Nephron progenitor cell (in vitro differentiated cells): Measurements from ENCODE around the gene POU3F4.

ENCODE experiments used
- DNase-seq: peaks from one replicate; pipeline ENCODE4 v3.0.0; 2021
- H3K27ac Mint-ChIP-seq: 2 replicates; pipeline ENCODE4 v1.8.0; 2021; ENCODE audit warnings: mild to moderate bottlenecking, moderate library complexity, mixed read lengths
- H3K27me3 Mint-ChIP-seq: 2 replicates; pipeline ENCODE4 v1.8.0; 2021; ENCODE audit warnings: mild to moderate bottlenecking, low read depth, mixed read lengths; ENCODE audit not compliant: poor library complexity
- H3K36me3 Mint-ChIP-seq: 2 replicates; pipeline ENCODE4 v1.8.0; 2021; ENCODE audit warnings: low read depth, mixed read lengths
- H3K4me1 Mint-ChIP-seq: 2 replicates; pipeline ENCODE4 v1.8.0; 2021; ENCODE audit warnings: mixed read lengths
- H3K4me3 Mint-ChIP-seq: 2 replicates; pipeline ENCODE4 v1.8.0; 2021; ENCODE audit warnings: mild to moderate bottlenecking, moderate library complexity, mixed read lengths
- H3K9me3 Mint-ChIP-seq: 2 replicates; pipeline ENCODE4 v1.8.0; 2021; ENCODE audit warnings: mild to moderate bottlenecking, moderate library complexity, mixed read lengths
- TF ChIP-seq, protein P1 (sequence below): fragments of 200-600 bp; sonication (generic); IDR thresholded peaks from 2 replicates; pipeline ENCODE4 v1.5.0; 2021; ENCODE audit warnings: antibody characterized with exemption

POU3F4 gene

DNA sequence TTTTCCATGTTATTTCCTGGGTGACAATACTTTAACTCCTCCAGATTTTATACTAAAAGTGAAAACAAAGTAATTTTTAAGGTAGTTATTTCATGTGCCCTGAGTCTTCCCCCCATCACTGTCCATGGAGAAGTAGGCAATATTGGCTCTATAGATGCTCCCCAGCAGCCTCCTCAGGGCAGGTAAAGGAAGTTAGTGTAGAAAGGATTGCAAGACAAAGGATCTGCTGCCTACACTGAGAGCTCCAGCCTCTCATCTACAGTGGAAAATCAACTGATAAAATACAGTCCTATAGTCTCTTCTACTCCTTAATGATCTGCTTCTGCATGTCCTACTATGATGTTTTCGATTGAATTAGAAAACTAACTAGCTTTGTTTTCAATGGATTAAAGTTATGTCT, 8.5 kb downstream of the POU3F4 start:
- Mint-ChIP-seq H3K4me3 (no peak overlapping the region), H3K36me3 (no peaks in the 10 kb centered on the region), H3K27ac (no peak overlapping the region), H3K27me3 (peaks cover 20% of the 10 kb centered on the region), H3K4me1 (peaks cover 8% of the 10 kb centered on the region), H3K9me3 (peaks cover 6% of the 10 kb centered on the region)
- TF ChIP-seq, protein P1, sequence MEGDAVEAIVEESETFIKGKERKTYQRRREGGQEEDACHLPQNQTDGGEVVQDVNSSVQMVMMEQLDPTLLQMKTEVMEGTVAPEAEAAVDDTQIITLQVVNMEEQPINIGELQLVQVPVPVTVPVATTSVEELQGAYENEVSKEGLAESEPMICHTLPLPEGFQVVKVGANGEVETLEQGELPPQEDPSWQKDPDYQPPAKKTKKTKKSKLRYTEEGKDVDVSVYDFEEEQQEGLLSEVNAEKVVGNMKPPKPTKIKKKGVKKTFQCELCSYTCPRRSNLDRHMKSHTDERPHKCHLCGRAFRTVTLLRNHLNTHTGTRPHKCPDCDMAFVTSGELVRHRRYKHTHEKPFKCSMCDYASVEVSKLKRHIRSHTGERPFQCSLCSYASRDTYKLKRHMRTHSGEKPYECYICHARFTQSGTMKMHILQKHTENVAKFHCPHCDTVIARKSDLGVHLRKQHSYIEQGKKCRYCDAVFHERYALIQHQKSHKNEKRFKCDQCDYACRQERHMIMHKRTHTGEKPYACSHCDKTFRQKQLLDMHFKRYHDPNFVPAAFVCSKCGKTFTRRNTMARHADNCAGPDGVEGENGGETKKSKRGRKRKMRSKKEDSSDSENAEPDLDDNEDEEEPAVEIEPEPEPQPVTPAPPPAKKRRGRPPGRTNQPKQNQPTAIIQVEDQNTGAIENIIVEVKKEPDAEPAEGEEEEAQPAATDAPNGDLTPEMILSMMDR: no peak
- DNase-seq: no peak

DNA sequence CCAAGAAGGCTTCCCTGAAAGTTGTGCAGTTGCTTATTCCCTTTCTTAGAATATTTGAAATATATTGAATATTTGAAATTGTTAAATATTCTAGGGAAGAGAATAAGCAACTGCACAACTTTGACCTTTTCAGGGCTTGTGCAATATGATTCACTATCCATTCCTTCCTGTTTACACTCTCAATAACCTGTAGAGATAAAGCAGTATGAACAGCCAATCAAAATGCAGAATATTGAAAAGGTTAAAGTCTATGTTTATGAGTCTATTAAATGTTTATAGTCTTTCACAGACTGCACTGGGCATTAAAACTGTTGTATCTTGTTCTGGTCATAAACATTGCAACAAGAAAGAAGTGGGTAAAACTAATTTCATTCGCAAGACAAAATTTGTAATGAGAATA, 13.8 kb downstream of the POU3F4 start:
- Mint-ChIP-seq H3K9me3 (peaks cover 10% of the 10 kb centered on the region), H3K36me3 (no peaks in the 10 kb centered on the region), H3K27me3 (no peaks in the 10 kb centered on the region), H3K4me1 (no peaks in the 10 kb centered on the region), H3K27ac (no peak overlapping the region), H3K4me3 (no peak overlapping the region)
- no peak for DNase-seq
- TF ChIP-seq, protein P1: no peak

DNA sequence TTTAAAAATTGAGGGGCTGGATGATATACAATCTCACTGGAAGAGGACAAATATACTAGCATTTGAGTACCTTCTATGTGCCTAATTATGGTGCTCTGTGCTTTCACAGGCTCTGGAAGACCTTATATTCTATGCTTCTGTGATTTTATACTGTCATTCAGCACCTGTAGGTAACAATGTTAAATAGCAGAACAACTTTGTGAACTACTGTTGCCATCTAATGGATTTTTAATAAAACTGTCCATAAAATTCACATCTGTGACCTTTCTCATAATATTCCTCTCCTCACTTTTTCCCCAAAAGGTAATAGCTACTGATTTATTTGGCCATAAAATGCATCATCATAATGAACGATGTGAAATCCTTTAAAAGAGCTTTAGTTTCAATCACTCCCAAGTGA, 21.9 kb downstream of the POU3F4 start:
- H3K4me1 Mint-ChIP-seq: no peaks in the 10 kb centered on the region
- no peak overlapping the region for H3K4me3 Mint-ChIP-seq
- H3K9me3 Mint-ChIP-seq: peaks cover 23% of the 10 kb centered on the region
- H3K36me3 Mint-ChIP-seq: no peaks in the 10 kb centered on the region
- no peak overlapping the region for H3K27ac Mint-ChIP-seq
- DNase-seq: no peak
- TF ChIP-seq, protein P1: no peak
- H3K27me3 Mint-ChIP-seq: peaks cover 2% of the 10 kb centered on the region

DNA sequence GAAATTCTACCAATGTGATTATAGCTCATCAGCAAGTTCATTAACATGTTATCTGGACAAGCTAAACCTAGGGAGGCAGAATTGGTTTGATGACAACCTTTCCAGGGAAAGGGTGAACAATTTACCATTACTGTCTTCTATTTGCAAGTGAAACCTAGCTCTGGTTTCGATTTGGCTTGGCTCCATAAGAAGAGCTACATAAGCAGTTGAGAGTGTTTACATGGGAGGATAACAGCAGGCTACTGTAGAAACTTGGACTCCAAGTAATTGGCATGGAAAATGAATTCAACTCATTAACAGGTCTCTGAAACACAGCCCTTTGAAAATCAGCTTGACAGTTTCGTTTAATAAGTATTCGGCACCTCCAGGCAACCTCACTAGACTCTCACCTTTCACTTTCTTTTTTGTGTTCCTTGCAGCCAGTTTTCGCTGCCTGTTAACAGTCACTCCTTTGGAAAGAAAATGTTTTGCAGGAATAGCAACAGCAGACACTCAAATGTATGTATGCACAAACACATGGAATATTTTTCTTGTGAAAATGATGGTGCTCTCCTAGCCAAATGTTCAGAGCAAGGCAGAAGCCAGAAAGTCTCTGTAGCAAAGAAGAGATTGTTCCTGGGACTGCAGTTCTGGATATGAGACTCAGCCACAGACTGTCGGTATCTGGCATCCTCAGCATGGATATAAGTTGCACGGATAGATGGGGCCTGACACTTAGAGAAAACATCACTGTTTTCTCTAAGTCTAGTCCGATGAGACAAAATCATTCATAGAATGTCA, 27.5 kb downstream of the POU3F4 start:
- TF ChIP-seq, protein P1: no peak
- Mint-ChIP-seq H3K27me3 (no peaks in the 10 kb centered on the region), H3K4me3 (no peak overlapping the region), H3K9me3 (peaks cover 17% of the 10 kb centered on the region), H3K27ac (no peak overlapping the region), H3K4me1 (no peaks in the 10 kb centered on the region), H3K36me3 (no peaks in the 10 kb centered on the region)
- no peak for DNase-seq
